Measurements from ENCODE around the gene AKT2.

GRCh38 chr19:40247735-40248262 lies 37.3 kb downstream of the AKT2 start:
- TF ChIP-seq, protein P1, sequence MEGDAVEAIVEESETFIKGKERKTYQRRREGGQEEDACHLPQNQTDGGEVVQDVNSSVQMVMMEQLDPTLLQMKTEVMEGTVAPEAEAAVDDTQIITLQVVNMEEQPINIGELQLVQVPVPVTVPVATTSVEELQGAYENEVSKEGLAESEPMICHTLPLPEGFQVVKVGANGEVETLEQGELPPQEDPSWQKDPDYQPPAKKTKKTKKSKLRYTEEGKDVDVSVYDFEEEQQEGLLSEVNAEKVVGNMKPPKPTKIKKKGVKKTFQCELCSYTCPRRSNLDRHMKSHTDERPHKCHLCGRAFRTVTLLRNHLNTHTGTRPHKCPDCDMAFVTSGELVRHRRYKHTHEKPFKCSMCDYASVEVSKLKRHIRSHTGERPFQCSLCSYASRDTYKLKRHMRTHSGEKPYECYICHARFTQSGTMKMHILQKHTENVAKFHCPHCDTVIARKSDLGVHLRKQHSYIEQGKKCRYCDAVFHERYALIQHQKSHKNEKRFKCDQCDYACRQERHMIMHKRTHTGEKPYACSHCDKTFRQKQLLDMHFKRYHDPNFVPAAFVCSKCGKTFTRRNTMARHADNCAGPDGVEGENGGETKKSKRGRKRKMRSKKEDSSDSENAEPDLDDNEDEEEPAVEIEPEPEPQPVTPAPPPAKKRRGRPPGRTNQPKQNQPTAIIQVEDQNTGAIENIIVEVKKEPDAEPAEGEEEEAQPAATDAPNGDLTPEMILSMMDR (IDR thresholded peaks at IDR 0.05; ENCODE audit: insufficient read depth, low read length, poor library complexity, severe bottlenecking), result no peak
- TF ChIP-seq EZH2phosphoT487 (conservative IDR thresholded peaks at IDR 0.05; ENCODE audit: low read length), result no peak

Measured in SU-DHL-6 (cell line).